CD14-positive monocyte (primary cell): Measurements from ENCODE around the gene CPB2. TPM values are rescaled to one million over a fixed set of nuclear protein-coding genes. Genes with fewer than 3 reads are reported as not detected.
A peak's percentile ranks its signal among the peaks of the same experiment; 100 is the strongest.

ENCODE experiments used
- DNase-seq, 3 donors: peaks; one replicate each; pipeline ENCODE4 v3.0.0-alpha.2; 2011 to 2022
- H2AFZ ChIP-seq: 2 replicates; pipeline ENCODE4 v1.6.0; 2012; ENCODE audit warnings: mild to moderate bottlenecking, low read depth, low read length, inconsistent platforms; ENCODE audit not compliant: insufficient read depth, poor library complexity, severe bottlenecking
- H3K27ac ChIP-seq, 2 donors: 1 replicate in 1 of 2; 2 replicates in 1 of 2; pipeline ENCODE4 v1.5.1; 2012 to 2013; ENCODE audit warnings: low read length in 2 of 2, control low read depth in 1 of 2, inconsistent platforms in 1 of 2, low read depth in 1 of 2, mild to moderate bottlenecking in 1 of 2
- H3K27me3 ChIP-seq, 2 donors: one replicate each; pipeline versions ENCODE4 v1.6.0 to v1.6.1; 2011 to 2013; ENCODE audit warnings: low read length in 2 of 2; ENCODE audit not compliant: control insufficient read depth in 2 of 2, insufficient read depth in 2 of 2
- H3K36me3 ChIP-seq, 2 donors: replicated peaks in 1 of 2; 1 replicate in 1 of 2; 2 replicates in 1 of 2; pipeline versions ENCODE4 v1.5.1 to v1.6.1; 2012 to 2013; ENCODE audit warnings: low read length in 2 of 2, control low read depth in 1 of 2, inconsistent platforms in 1 of 2, mild to moderate bottlenecking in 1 of 2; ENCODE audit not compliant: insufficient read depth in 2 of 2, control insufficient read depth in 1 of 2
- H3K4me1 ChIP-seq, 2 donors: 1 replicate in 1 of 2; 2 replicates in 1 of 2; pipeline versions ENCODE4 v1.5.1 to v1.6.1; 2012 to 2013; ENCODE audit warnings: low read length in 2 of 2, control low read depth in 1 of 2, inconsistent platforms in 1 of 2, mild to moderate bottlenecking in 1 of 2, moderate library complexity in 1 of 2; ENCODE audit not compliant: insufficient read depth in 2 of 2, control insufficient read depth in 1 of 2
- H3K4me2 ChIP-seq: replicated peaks from 2 replicates; pipeline ENCODE3; 2012; ENCODE audit warnings: low read length, moderate library complexity, mild to moderate bottlenecking; ENCODE audit not compliant: poor library complexity, severe bottlenecking; ENCODE audit errors: extremely low read depth
- H3K4me3 ChIP-seq, 3 experiments: fragments of 200-600 bp in 1 of 3; sonication (generic) in 1 of 3; replicated peaks in 1 of 3; 1 replicate in 2 of 3; 2 replicates in 1 of 3; pipeline ENCODE4 v1.5.1; 2011 to 2013; ENCODE audit warnings: low read length in 3 of 3, mild to moderate bottlenecking in 3 of 3, control low read depth in 2 of 3, low read depth in 2 of 3, inconsistent platforms in 1 of 3, moderate library complexity in 1 of 3
- H3K79me2 ChIP-seq: 2 replicates; pipeline ENCODE4 v1.6.0; 2012; ENCODE audit warnings: mild to moderate bottlenecking, control low read depth, inconsistent platforms, low read length, moderate library complexity; ENCODE audit not compliant: insufficient read depth
- H3K9ac ChIP-seq: 2 replicates; pipeline ENCODE4 v1.6.0; 2017; ENCODE audit warnings: low read length, mild to moderate bottlenecking; ENCODE audit not compliant: insufficient read depth, poor library complexity, severe bottlenecking
- H3K9me3 ChIP-seq, 2 donors: replicated peaks in 1 of 2; 1 replicate in 1 of 2; 2 replicates in 1 of 2; pipeline versions ENCODE4 v1.5.1 to v1.6.1; 2012 to 2013; ENCODE audit warnings: low read length in 2 of 2, control low read depth in 1 of 2; ENCODE audit not compliant: control insufficient read depth in 1 of 2, insufficient read depth in 1 of 2
- H4K20me1 ChIP-seq: 2 replicates; pipeline ENCODE4 v1.6.0; 2012; ENCODE audit warnings: mild to moderate bottlenecking, low read length, control low read depth, moderate library complexity; ENCODE audit not compliant: insufficient read depth
- H3K27ac Mint-ChIP-seq, 7 donors: one replicate each; pipeline ENCODE4 v1.8.0; 2020; ENCODE audit warnings: mild to moderate bottlenecking in 7 of 7, mixed read lengths in 7 of 7, moderate library complexity in 6 of 7, inconsistent platforms in 2 of 7
- H3K27me3 Mint-ChIP-seq, 3 donors: one replicate each; pipeline ENCODE4 v1.8.0; 2021 to 2022; ENCODE audit warnings: low read depth in 3 of 3, mild to moderate bottlenecking in 3 of 3, mixed read lengths in 3 of 3, moderate library complexity in 3 of 3, inconsistent platforms in 1 of 3
- H3K36me3 Mint-ChIP-seq, 2 donors: one replicate each; pipeline ENCODE4 v1.8.0; 2020; ENCODE audit warnings: mixed read lengths in 2 of 2, inconsistent platforms in 1 of 2, mild to moderate bottlenecking in 1 of 2
- H3K4me1 Mint-ChIP-seq: one replicate; pipeline ENCODE4 v1.8.0; 2020; ENCODE audit warnings: mild to moderate bottlenecking, mixed read lengths
- H3K4me3 Mint-ChIP-seq, 2 donors: one replicate each; pipeline ENCODE4 v1.8.0; 2020; ENCODE audit warnings: mild to moderate bottlenecking in 2 of 2, mixed read lengths in 2 of 2, moderate library complexity in 1 of 2
- H3K9me3 Mint-ChIP-seq, 7 donors: one replicate each; pipeline ENCODE4 v1.8.0; 2020 to 2022; ENCODE audit warnings: mixed read lengths in 7 of 7, mild to moderate bottlenecking in 6 of 7, moderate library complexity in 6 of 7, inconsistent platforms in 2 of 7
- CTCF ChIP-seq: fragments of 200-600 bp; IDR thresholded peaks from one replicate; pipeline ENCODE4 v1.8.0; 2022; ENCODE audit warnings: antibody characterized with exemption, mild to moderate bottlenecking
- WGBS: methylation state at CpG from one replicate; pipeline ENCODE4 v1.1.5; 2013; ENCODE audit warnings: missing lambda C conversion rate; ENCODE audit not compliant: insufficient coverage; 5-methylcytosine and 5-hydroxymethylcytosine counted together
- intact Hi-C, 2 donors: fragments of 100-400 bp; cut with micrococcal nuclease; formaldehyde crosslinking; loops; one replicate each; pipeline versions ENCODE4 v1.15.0 to v1.15.1; 2023
- polyA plus RNA-seq, 3 donors: library from polyadenylated mRNA; depleted of rRNA in 1 of 3; unstranded in 2 of 3; stranded (reverse) in 1 of 3; fragments of 300-500 nt in 2 of 3; fragments of >200 nt in 1 of 3; fragmentation: Illumina TruSeq in 2 of 3; gene quantifications; 1 replicate in 2 of 3; 2 replicates in 1 of 3; pipeline ENCODE4 v1.2.3, GENCODE V29; 2012 to 2021

Gene CPB2
- polyA plus RNA-seq, 3 donors, result 0.15 to 0.18 TPM; not detected in 1

DNA sequence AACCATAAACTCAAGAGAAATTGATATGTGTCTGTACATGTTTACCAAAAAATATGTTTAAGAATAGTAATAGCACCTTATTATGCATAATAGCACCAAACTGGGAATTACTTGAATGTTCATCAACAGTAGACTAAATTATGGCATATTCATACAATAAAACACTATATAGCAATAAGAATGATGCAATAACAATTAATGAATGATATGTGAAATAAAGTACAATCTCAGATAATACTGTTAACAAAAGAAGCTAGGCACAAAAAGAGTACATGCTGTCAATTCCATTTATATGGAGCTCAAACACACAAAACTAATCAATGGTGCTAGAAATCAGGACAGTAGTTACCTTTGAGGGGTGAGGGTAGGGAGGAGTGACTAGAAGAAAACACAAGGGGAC lies 88.6 kb downstream of the CPB2 start:
- Mint-ChIP-seq H3K4me3 (no peak overlapping the region), H3K4me1 (peaks cover 25% of the 10 kb centered on the region), H3K36me3 (peaks cover 46 to 56% of the 10 kb centered on the region in 2 donors), H3K27me3 (no peaks in the 10 kb centered on the region), H3K27ac (peak overlapping the region in 3 of 7 donors; percentile 53 to 72 (median 64)), H3K9me3 (no peaks in the 10 kb centered on the region)
- H3K27me3 ChIP-seq, result no peaks in the 10 kb centered on the region
- no peak for DNase-seq
- no peak for TF ChIP-seq CTCF
- H3K9me3 ChIP-seq, result no peaks in the 10 kb centered on the region
- no peaks in the 10 kb centered on the region for H4K20me1 ChIP-seq
- H3K36me3 ChIP-seq, result peaks cover 38 to 61% of the 10 kb centered on the region in 2 donors
- peak overlapping the region in 1 of 2 donors; percentile 3 for H3K27ac ChIP-seq
- no peak overlapping the region for H3K9ac ChIP-seq
- H3K4me2 ChIP-seq, result no peak overlapping the region
- no peak overlapping the region for H3K4me3 ChIP-seq
- H2AFZ ChIP-seq, result no peak overlapping the region
- no peaks in the 10 kb centered on the region for H3K79me2 ChIP-seq
- intact Hi-C loops, result no loop called here
- peaks cover 11 to 26% of the 10 kb centered on the region in 2 donors for H3K4me1 ChIP-seq

- H3K4me2 ChIP-seq, result peak overlapping the region; percentile 13
- intact Hi-C loops, result no loop called here
- no peaks in the 10 kb centered on the region for H4K20me1 ChIP-seq
- H2AFZ ChIP-seq, result no peak overlapping the region
- peak; percentile 26 to 31 (median 30) for DNase-seq
- no peaks in the 10 kb centered on the region for H3K27me3 ChIP-seq
- Mint-ChIP-seq H3K4me1 (peaks cover 25% of the 10 kb centered on the region), H3K9me3 (no peaks in the 10 kb centered on the region), H3K27me3 (no peaks in the 10 kb centered on the region), H3K36me3 (peaks cover 48 to 61% of the 10 kb centered on the region in 2 donors), H3K27ac (peak overlapping the region; percentile 35 to 84 (median 79)), H3K4me3 (no peak overlapping the region)
- H3K79me2 ChIP-seq, result no peaks in the 10 kb centered on the region
- H3K4me1 ChIP-seq, result peaks cover 11 to 26% of the 10 kb centered on the region in 2 donors
- peak overlapping the region in 1 of 3 experiments; percentile 10 for H3K4me3 ChIP-seq
- no peaks in the 10 kb centered on the region for H3K9me3 ChIP-seq
- H3K27ac ChIP-seq, result peak overlapping the region in 1 of 2 donors; percentile 34
- no peak for TF ChIP-seq CTCF
- peaks cover 46 to 69% of the 10 kb centered on the region in 2 donors for H3K36me3 ChIP-seq
- no CpG with 5 or more reads among the region's 3 CpGs for WGBS
- H3K9ac ChIP-seq, result no peak overlapping the region
These were observed 89.5 kb downstream of the CPB2 start for GRCh38 chr13:46015366-46015765.
